Nephron (organoid): Measurements from ENCODE around the gene ASPSCR1.

ENCODE experiments used
- H3K27ac Mint-ChIP-seq, 3 experiments: 2 replicates each; pipeline ENCODE4 v1.8.0; 2020; ENCODE audit warnings: mixed read lengths in 3 of 3, mild to moderate bottlenecking in 2 of 3, moderate library complexity in 1 of 3
- H3K27me3 Mint-ChIP-seq: 2 replicates; pipeline ENCODE4 v1.8.0; 2021; ENCODE audit warnings: low read depth, mild to moderate bottlenecking, moderate library complexity, mixed read lengths
- H3K36me3 Mint-ChIP-seq: 2 replicates; pipeline ENCODE4 v1.8.0; 2020; ENCODE audit warnings: low read depth, mixed read lengths
- H3K4me1 Mint-ChIP-seq: 2 replicates; pipeline ENCODE4 v1.8.0; 2020; ENCODE audit warnings: mixed read lengths
- H3K4me3 Mint-ChIP-seq, 3 experiments: 2 replicates each; pipeline ENCODE4 v1.8.0; 2020; ENCODE audit warnings: mild to moderate bottlenecking in 3 of 3, mixed read lengths in 3 of 3, moderate library complexity in 2 of 3
- H3K9me3 Mint-ChIP-seq: 2 replicates; pipeline ENCODE4 v1.8.0; 2020; ENCODE audit warnings: mixed read lengths
- CTCF ChIP-seq, 3 experiments: fragments of 200-600 bp; sonication (generic); IDR thresholded peaks; one replicate each; pipeline ENCODE4 v1.5.0; 2021; ENCODE audit warnings: antibody characterized with exemption in 3 of 3; ENCODE audit not compliant: unreplicated experiment in 3 of 3

The ASPSCR1 gene, protein sequence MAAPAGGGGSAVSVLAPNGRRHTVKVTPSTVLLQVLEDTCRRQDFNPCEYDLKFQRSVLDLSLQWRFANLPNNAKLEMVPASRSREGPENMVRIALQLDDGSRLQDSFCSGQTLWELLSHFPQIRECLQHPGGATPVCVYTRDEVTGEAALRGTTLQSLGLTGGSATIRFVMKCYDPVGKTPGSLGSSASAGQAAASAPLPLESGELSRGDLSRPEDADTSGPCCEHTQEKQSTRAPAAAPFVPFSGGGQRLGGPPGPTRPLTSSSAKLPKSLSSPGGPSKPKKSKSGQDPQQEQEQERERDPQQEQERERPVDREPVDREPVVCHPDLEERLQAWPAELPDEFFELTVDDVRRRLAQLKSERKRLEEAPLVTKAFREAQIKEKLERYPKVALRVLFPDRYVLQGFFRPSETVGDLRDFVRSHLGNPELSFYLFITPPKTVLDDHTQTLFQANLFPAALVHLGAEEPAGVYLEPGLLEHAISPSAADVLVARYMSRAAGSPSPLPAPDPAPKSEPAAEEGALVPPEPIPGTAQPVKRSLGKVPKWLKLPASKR

DNA sequence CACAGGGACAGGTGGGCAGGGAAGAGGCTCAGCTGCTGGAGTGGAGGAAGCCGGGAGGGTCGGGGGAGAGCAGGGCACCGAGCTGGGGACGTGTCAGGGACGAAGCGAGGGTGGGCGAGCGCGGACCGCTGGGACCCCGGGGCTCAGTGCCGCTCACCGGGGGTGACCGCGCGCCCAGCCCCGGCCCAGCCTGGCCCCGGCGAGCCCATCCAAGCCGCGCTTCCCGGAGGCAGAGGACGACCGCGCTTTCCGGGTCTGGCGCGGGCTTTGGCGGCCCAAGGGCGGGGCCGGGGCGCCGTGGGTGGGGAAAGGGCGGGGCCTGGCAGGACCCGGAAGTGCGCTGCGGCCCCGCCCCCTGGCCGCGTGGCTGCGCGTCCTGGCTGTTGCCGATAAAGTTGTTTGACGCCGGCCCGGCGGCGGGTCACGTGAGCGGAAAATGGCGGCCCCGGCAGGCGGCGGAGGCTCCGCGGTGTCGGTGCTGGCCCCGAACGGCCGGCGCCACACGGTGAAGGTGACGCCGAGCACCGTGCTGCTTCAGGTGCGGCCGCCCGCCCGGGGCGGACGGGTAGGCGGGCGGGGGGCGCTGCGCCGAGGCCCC is at the start of gene ASPSCR1:
Gene ASPSCR1, plus strand, starts transcription at position 419 of the 598 bp plus-strand sequence. Its CDS starts 18 bp downstream, at position 437.
- peaks cover 16% of the 10 kb centered on the region for H3K4me1 Mint-ChIP-seq
- peak within 1 kb of the TSS; percentile 96 to 97 (median 96) for H3K4me3 Mint-ChIP-seq
- peaks cover 13% of the 10 kb centered on the region for H3K36me3 Mint-ChIP-seq
- no peak for TF ChIP-seq CTCF (IDR thresholded peaks at IDR 0.05; ENCODE audit: unreplicated experiment in 3 of 3)
- H3K9me3 Mint-ChIP-seq = peaks cover 13% of the 10 kb centered on the region
- no peaks in the 10 kb centered on the region for H3K27me3 Mint-ChIP-seq
- H3K27ac Mint-ChIP-seq = peak within 1 kb of the TSS; percentile 83 to 99 (median 88)

- Mint-ChIP-seq H3K9me3 (no peaks in the 10 kb centered on the region), H3K36me3 (no peaks in the 10 kb centered on the region), H3K27ac (peak within 1 kb of the TSS; percentile 79 to 95 (median 93)), H3K4me1 (peaks cover 23% of the 10 kb centered on the region), H3K27me3 (no peaks in the 10 kb centered on the region), H3K4me3 (peak within 1 kb of the TSS; percentile 87 to 89 (median 88))
- peak; percentile 19 to 55 (median 34) for TF ChIP-seq CTCF (IDR thresholded peaks at IDR 0.05; ENCODE audit: unreplicated experiment in 3 of 3)
These were observed 49.5 kb upstream of the ASPSCR1 start, which contains the start of gene MAFG for GRCh38 chr17:81927653-81928543. MAFG (minus strand) TSS chr17:81927735; CDS start chr17:81923185, 4,550 bp downstream.

DNA sequence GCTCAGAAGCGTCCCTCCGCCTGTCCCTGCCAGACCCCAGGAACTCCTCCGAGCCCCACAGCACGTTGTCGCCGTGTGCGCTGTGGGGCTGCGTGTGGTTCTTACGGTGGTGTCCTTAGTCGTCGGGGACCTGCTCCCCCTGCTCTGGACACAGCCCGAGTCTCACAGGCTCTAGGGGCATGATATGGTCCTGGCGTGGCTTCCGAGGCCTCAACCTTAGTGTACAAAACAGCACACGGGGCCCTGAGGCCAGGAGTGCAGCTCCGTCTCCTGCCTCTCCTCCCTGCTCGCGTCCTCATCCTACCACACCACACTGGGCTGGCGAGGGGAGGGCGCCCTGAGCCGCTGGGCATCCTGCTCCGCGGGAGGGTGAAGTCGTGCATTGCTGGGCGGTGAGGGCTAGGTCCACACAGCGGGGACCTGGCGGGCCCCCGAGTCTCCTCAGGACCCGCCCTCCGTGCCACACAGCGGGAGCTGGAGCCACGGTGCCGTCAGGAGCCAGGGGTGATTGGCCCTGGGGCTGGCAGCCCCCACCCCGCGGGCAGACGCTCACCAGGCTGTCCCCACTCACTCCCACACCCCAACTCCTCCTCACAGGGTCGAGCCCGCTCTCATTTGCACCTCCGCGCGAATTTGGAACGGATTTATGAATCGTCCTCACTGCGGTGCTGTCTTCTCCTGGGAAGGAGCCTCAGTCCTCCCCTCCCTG is 48.7 kb upstream of the ASPSCR1 start:
- Mint-ChIP-seq H3K4me1 (peaks cover 18% of the 10 kb centered on the region), H3K9me3 (no peaks in the 10 kb centered on the region), H3K4me3 (peak overlapping the region; percentile 71 to 81 (median 78)), H3K27ac (peak overlapping the region in 1 of 3 experiments; percentile 65), H3K36me3 (no peaks in the 10 kb centered on the region), H3K27me3 (peaks cover under 1% of the 10 kb centered on the region)
- TF ChIP-seq CTCF (IDR thresholded peaks at IDR 0.05; ENCODE audit: unreplicated experiment in 3 of 3) = no peak

DNA sequence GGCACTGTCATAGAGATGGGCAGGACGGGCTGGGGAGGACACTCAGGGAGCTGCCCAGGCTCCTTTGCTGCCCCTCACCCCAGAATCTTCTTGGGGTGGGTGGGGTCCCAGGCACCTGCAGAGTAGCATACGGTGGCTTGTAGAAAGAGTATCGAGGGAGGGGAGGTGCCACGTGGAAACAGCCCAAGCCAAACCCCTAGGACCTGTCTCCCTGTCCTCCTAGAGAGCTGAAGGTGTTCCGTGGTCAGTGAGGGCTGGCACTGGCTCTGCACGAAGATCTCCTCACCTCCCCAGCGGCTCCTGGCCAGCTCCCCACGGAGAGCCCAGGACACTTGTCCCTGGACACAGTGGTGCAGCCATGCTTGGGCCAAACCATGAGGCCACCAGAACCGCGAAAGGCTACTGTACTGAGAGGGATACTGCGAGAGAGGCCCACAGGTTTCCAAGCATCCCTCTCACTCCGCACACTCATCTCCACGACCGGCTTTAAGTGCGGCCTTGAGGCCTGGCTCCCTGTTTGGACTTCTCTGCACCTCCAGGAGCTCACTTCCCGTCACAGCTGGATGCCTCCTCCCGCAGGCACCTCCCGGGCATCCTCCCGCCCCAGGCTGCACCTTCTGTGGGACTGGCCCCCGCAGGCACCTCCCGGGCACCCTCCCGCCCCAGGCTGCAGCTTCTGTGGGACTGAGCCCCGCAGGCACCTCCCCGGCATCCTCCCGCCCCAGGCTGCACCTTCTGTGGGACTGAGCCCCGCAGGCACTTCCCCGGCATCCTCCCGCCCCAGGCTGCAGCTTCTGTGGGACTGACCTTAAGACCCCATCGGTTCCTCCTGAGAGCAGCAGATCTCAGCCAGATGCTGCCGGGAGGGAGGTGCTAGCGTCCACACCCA is 47.9 kb upstream of the ASPSCR1 start:
- peak overlapping the region in 1 of 3 experiments; percentile 65 for H3K27ac Mint-ChIP-seq
- H3K4me3 Mint-ChIP-seq = peak overlapping the region; percentile 71 to 81 (median 78)
- peaks cover 4% of the 10 kb centered on the region for H3K27me3 Mint-ChIP-seq
- H3K4me1 Mint-ChIP-seq = peaks cover 13% of the 10 kb centered on the region
- H3K36me3 Mint-ChIP-seq = peaks cover 3% of the 10 kb centered on the region
- H3K9me3 Mint-ChIP-seq = no peaks in the 10 kb centered on the region
- TF ChIP-seq CTCF (IDR thresholded peaks at IDR 0.05; ENCODE audit: unreplicated experiment in 3 of 3) = no peak
